HG03342 (cell line): ENCODE results near the gene PIK3C3.

ENCODE experiments used
- ATAC-seq: cut with Tn5 transposase; IDR thresholded peaks from one replicate; pipeline ENCODE4 v1.9.1; 2021; ENCODE audit warnings: mild to moderate bottlenecking, moderate library complexity; ENCODE audit not compliant: unreplicated experiment

Gene PIK3C3

DNA sequence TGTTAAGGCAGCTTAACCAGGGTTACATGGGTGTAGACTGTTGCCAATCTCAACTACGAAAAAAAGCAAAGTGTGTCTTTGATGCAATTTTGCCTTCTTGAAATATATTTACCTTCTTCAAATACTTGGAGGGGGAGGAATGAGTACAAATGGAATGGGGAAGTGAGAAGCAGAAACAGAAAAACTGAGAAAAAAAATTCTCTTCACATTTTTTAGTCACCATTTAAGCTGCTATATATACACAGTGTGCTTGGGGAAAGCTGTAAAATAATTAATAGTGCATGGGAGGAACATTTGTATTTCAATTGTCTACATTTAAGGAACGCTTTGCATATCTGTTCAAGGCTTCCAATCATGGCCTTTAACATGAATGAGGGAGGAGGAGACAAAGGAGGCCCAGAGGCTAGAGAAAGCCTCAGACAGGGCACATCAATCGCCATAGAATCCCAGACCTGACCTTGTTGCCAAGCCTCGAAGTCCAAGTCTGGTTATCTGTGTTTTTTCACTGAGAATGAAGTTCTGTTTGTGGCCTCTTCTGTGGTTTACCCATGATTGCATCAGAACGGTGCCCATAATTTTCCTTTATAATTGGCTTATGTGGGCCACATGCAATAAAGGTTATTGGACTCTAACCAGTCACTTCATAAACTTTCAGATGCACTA, 158.6 kb downstream of the PIK3C3 start:
- peak; percentile 53 for ATAC-seq

DNA sequence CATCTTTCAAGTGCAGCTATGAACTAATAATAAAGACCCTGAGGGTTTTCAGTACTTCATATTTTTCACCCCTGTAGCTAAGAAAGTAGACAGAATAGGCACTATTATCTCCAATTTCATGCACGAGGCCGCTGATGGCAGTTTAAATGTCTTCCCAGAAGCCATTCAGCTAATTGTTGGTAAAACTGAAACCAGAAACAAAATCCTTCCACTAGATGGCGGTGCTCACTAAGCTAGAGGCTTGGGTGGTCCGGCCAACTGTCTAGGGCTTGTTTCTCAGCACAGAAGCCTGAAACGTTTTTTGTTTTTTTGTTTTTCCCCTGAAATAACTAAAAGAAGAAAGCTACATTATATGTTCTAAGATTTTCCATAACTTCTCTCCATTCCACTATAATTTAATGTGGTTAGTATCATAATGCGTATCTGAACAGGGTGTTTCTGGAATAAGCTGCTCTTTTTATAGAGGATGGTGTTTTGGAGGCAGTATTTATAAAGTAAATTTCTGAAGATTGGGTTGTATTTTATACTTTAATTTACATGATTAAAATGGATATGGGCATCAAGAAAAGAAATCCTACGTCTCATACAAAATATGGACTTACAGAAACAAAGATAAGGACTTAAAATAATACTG, 159.4 kb downstream of the PIK3C3 start:
- ATAC-seq = peak; percentile 86

DNA sequence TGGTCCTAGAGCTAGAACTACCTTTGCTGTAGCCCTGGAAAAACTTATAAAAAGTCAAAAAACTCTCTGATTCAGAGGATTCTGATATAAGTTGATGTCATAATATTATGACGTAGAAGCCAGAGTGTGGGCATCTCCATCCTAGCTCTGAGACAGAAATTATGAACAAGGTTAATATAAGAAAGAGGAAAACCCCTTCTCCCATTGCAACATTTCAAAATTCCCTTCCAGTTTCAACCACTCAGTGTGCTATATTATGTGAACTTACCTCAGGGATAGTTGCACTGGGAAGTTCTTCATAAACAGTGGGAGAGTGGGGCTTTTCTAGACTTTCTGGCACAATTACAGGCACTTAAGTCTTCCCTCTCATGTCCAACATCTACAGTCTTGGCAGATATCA, 171.6 kb downstream of the PIK3C3 start:
- no peak for ATAC-seq

DNA sequence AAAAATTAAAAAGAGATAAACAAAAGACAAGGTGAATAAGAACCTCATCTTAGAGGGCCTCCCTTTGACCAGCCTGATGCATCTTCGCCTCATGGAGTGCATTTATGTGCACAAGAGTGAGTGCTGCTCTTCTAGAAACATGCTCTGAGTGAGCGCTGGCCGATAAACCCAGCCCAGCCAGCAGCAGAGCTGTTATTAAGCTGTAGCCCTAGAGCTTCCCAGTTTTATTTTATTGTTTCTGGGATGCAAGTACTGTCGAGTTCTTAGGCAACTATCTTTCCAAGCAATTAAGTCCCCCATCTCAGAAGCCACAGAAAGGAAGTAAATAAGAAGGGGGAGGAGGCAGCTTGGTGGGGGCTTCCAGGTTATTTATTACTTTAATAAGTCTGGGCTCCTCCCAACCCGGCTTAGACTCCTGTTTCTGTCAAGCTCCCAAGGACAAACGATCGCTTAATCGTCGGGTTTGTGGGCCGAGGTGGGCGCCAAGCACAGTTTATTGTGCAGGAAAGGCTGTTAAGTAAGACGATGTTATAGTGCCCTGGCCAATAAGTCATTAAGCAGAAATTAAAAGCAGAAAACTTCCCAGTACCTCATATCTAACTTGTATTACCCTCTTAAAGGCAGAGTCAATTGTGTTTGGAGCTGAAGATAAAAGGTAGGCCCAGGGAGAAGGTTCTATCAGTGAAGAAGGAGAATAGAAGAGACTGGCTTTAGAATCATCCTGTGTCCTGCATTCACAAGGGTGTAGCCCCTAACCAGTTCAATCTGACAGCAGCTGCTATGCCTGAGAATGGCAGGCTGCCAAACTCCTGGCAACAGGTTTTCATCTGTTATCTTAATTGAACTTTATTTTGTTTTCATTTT, 176.3 kb downstream of the PIK3C3 start:
- no peak for ATAC-seq

DNA sequence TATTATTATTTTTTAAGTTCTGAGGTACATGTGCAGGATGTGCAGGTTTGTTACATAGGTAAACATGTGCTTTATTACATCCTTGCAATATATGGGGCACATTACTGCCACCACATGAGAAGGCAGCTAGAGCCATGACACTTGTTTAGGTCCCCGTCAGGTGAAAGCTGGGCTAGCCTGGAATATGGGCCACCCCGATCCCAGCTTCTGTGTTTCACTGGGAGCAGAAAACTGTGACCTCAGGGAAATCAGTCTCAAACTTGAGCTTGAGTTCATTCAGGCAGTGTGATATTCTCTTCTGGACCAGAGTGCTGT, 176.9 kb downstream of the PIK3C3 start:
- ATAC-seq = no peak
